HPDE6-E6E7 (cell line): ENCODE results near the gene CFAP97D2.
"Not testable (repeated sequence)": the region's sequence is repeated elsewhere in the genome, so short reads cannot be mapped to it uniquely, and the experiment has no call there.

Experiments used
- DNase-seq: peaks from one replicate; pipeline ENCODE4 v3.0.0; 2011; ENCODE audit warnings: missing footprints; ENCODE audit errors: extremely low spot score

CFAP97D2 gene

GRCh38 chr13:114179087-114179658 is at the start of gene CFAP97D2:
CFAP97D2 (plus strand) TSS chr13:114179257; CDS start chr13:114179331, 74 bp downstream.
- no peak for DNase-seq

GRCh38 chr13:114129649-114130062 is 49.4 kb upstream of the CFAP97D2 start:
- DNase-seq: no peak

GRCh38 chr13:114130131-114130836 is 48.8 kb upstream of the CFAP97D2 start:
- DNase-seq: no peak

GRCh38 chr13:114130837-114131582 is 48.0 kb upstream of the CFAP97D2 start:
- peak; percentile 50 for DNase-seq

GRCh38 chr13:114131583-114132418 is 47.3 kb upstream of the CFAP97D2 start:
- no peak for DNase-seq

- peak; percentile 77 for DNase-seq
Observed at GRCh38 chr13:114132419-114133121, 46.5 kb upstream of the CFAP97D2 start, which contains the start of gene RASA3. RASA3 (minus strand) TSS chr13:114132623; CDS start chr13:114132489, 134 bp downstream.

GRCh38 chr13:114133126-114133525 is 45.9 kb upstream of the CFAP97D2 start:
- not testable (repeated sequence) for DNase-seq

- not testable (repeated sequence) for DNase-seq
Observed at GRCh38 chr13:114133552-114133951, 45.5 kb upstream of the CFAP97D2 start.

- no peak for DNase-seq
Observed at GRCh38 chr13:114134111-114134943, 44.7 kb upstream of the CFAP97D2 start.

GRCh38 chr13:114134944-114135610 is 44.0 kb upstream of the CFAP97D2 start:
- DNase-seq: no peak

- no peak for DNase-seq
Observed at GRCh38 chr13:114135731-114136171, 43.3 kb upstream of the CFAP97D2 start.

- no peak for DNase-seq
Observed at GRCh38 chr13:114136576-114136975, 42.5 kb upstream of the CFAP97D2 start.

GRCh38 chr13:114140131-114140905 is 38.7 kb upstream of the CFAP97D2 start:
- no peak for DNase-seq

- DNase-seq: no peak
Observed at GRCh38 chr13:114140906-114141250, 38.2 kb upstream of the CFAP97D2 start.

GRCh38 chr13:114141261-114141996 is 37.6 kb upstream of the CFAP97D2 start:
- no peak for DNase-seq

GRCh38 chr13:114142137-114142550 is 36.9 kb upstream of the CFAP97D2 start:
- no peak for DNase-seq

GRCh38 chr13:114142640-114143490 is 36.2 kb upstream of the CFAP97D2 start:
- DNase-seq: peak; percentile 38
